NCI-H460 (cell line): ENCODE measurements around the gene DNM2. TPM values are rescaled to one million over a fixed set of nuclear protein-coding genes. Genes with fewer than 3 reads are reported as not detected.
"Not testable (repeated sequence)": the region's sequence is repeated elsewhere in the genome, so short reads cannot be mapped to it uniquely, and the experiment has no call there.

Source experiments
- DNase-seq: peaks from one replicate; pipeline ENCODE4 v3.0.0-alpha.2; 2016; ENCODE audit warnings: low read depth; ENCODE audit errors: extremely low read depth
- total RNA-seq: library from RNA; depleted of rRNA; stranded (reverse); fragments of >200 nt; shearing (Covaris generic); gene quantifications from 2 replicates; pipeline ENCODE4 v1.2.3, GENCODE V29; 2014

The DNM2 gene
- total RNA-seq, 1 experiment from 2014 or later, result 33.8 TPM

DNA sequence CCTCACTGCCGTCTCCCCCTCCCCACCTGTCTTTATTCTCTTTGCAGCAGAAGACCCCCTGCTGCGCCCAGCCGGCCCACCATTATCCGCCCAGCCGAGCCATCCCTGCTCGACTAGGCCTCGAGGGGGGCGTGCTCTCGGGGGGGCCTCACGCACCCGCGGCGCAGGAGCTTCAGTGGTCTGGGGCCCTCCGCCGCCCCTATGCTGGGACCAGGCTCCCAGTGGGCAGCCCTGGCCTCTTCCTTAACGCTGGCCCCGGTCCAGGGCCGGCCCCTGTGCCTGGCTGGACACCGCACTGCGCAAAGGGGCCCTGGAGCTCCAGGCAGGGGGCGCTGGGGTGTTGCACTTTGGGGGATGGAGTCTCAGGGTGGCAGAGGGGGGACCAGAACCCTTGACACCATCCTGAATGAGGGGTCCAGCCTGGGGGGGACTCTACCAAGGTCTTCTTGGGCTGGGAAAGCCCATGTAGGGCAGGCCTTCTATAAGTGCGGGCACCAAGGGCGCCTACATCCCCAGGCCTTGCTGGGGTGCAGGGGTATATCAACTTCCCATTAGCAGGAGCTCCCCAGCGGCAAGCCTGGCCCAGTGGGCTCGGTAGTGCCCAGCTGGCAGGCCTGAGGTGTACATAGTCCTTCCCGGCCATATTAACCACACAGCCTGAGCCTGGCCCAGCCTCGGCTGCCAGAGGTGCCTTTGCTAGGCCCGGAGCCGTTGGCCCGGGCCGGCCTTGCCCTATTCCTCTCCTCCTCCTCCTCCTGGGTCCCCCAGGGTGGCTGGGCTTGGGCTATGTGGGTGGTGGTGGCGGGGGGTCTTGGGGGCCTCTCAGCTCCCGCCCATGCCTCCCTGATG, 113.3 kb downstream of the DNM2 start:
- no peak for DNase-seq

GRCh38 chr19:10831987-10832938, 114.4 kb downstream of the DNM2 start:
- no peak for DNase-seq

GRCh38 chr19:10832939-10833296, 115.0 kb downstream of the DNM2 start:
- DNase-seq, result no peak

DNA sequence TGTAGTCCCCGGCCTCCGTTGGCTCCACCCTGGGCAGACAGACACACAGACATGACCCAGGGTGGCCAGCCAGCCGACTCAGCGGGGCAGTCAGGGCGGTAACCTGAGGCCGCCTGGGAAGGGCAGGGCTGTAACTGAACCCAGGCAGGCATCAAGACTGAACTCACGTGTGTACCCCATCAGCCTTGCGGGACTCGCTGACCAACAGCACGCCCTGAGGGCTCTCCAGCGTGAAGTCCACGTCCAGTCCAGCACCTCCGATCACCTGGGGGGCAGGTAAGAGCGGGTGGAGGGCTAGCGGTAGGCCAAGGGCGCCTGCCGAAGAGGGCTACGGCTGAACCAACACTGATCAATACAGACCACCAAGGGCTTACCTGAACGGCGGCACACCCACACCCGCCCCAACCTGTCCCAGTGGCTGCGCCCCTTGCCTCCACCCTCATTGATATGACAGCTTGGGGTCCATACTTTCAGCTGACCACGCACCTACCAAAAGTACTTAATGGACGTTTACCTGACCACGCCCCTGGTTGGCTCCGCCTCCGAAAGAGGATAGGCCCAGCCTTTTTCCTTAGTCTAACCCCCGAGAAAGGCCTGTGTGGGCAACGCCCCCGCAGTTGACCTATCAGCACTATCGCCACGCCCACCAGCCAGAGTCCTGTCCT, 117.3 kb downstream of the DNM2 start:
- no peak for DNase-seq

- DNase-seq, result peak; percentile 98
These were observed 118.0 kb downstream of the DNM2 start, which contains the start of gene TMED1 for GRCh38 chr19:10835754-10836478. TMED1 (minus strand) TSS chr19:10836212; CDS start chr19:10836191, 21 bp downstream.

DNA sequence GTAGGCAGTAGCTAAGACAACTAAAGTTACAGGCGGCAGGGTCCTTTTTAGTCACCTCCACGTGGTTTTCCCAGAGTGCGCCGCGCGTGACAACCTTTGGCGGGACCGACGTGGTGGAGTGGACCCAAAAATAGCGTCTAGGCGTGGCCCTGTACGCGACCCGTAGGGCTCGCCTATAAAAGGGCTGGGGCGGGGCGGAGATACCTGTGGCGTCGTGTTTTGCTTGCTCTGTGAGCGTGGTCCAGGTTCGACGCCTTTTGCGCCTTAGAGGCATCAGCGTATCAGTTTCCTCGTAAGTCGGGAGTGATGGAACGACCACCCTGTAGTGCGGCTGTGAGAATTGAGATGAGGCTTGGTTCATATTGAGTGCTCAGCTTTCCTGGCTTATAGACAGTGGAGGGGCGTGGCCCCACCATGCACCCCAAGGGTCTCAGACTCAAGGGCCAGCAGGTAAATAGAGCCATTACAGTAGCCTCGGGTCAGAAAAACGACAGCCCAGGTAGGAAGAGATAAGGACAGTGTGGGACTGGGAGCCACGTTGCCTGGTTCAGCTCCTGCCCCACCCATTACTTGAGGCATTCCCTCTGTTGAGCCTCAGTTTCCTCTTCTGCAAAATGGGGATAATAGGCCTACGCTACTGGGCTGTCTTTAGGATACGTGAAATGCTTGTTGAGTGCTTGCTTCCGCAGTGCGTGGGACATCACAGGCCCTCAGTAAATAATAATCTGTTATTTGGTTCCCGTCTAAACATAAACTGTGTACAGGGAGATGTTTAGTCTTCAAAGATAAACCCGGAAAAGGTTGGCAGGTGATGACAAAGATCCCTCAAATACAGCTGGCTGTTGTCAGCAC, 118.8 kb downstream of the DNM2 start:
- no peak for DNase-seq

- DNase-seq, result not testable (repeated sequence)
These were observed 119.8 kb downstream of the DNM2 start for GRCh38 chr19:10837649-10838048.

DNA sequence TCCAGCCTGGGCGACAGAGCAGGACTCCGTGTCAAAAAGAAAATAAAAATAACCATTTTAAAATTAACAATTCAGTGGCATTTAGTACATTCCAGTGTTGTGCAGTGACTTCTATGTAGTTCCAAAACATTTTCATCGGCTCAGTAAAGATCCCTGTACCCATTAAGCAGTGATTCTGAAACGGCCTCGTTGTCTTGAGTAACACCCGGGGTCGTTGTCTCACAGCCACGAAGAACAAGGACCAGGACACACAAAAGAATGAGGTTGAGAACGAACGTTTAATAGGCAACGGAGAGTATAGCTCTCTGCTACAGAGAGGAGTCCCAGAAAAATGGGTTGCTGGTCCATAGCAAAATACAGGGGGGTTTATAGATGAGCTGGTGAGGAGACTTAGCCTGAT, 120.5 kb downstream of the DNM2 start:
- no peak for DNase-seq

DNA sequence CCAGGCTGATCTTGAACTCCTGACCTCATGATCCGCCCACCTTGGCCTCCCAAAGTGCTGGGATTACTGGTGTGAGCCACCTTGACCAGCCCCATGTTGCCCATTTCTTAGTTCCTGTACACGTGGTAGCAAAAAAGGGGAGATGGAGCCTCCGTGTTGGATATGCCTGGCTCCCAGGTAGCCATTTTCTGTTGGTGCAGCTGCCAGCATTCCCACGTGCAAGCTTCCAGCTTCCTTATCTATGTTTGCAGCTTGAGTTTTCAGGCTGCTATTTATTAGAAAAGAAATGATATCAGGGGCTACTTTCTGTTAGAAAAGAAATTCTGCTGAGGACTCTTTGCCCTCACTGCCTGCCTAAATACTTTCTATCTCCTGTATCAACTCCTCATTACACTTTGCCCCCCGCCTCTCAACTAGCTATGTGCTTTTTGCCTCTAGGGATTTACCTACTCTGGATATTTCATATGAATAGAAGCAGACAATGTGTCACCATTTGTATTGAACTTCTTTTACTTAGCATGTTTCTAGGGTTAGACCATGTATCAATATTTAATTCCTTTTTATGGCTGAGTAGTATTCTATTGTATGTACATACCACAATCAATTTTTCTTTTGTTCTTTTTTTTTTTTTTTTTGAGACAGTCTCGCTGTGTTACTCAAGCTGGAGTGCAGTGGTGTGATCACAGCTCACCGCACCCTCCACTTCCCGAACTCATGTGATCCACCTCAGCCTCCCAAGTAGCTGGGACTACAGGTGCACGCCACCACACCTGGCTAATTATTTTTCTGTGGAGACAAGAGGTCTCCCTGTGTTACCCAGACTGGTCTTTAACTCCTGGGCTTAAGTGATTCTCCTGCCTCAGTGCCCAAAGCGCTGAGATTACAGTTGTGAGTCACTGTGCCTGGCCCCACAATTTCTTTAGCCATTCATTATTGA, 121.5 kb downstream of the DNM2 start:
- DNase-seq, result no peak

GRCh38 chr19:10842788-10843187, 124.9 kb downstream of the DNM2 start:
- no peak for DNase-seq

- DNase-seq, result no peak
These were observed 128.8 kb downstream of the DNM2 start for GRCh38 chr19:10846500-10847202.

DNA sequence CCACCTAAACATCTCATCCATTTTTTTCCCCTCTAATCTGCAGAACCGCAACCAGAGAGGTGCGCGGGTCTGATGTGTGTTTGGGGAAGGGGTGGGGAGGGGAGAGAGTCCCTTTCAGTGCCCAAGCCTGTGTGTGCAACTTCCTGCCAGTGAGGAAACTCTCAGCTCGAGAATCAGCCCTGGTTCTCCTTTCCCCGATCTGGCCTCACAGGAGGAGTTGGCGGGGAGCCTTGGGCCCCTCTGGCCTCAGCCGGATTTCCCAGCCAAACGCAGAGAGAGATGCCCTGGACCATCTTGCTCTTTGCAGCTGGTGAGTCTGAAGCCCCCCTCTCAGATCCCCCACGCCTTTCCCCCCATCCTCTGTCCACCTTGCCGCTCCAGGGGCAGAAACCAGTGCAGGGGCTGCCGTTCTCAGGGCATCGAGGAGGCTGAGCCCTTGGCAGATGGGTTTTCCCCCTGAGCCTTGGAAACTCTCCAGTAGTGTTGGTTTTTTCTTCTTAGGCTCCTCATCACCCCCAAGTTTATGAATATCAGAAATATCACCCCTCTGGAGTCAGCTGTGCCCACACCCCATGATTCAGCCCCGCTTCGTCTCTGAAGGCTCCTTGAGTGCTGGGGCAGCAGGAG, 130.5 kb downstream of the DNM2 start, which contains the start of gene C19orf38:
TSS of gene C19orf38 (plus strand) at position 186 of the 627 bp plus-strand sequence. CDS start at position 280, 94 bp downstream.
- DNase-seq, result no peak

- no peak for DNase-seq
These were observed 132.8 kb downstream of the DNM2 start for GRCh38 chr19:10850631-10851030.

DNA sequence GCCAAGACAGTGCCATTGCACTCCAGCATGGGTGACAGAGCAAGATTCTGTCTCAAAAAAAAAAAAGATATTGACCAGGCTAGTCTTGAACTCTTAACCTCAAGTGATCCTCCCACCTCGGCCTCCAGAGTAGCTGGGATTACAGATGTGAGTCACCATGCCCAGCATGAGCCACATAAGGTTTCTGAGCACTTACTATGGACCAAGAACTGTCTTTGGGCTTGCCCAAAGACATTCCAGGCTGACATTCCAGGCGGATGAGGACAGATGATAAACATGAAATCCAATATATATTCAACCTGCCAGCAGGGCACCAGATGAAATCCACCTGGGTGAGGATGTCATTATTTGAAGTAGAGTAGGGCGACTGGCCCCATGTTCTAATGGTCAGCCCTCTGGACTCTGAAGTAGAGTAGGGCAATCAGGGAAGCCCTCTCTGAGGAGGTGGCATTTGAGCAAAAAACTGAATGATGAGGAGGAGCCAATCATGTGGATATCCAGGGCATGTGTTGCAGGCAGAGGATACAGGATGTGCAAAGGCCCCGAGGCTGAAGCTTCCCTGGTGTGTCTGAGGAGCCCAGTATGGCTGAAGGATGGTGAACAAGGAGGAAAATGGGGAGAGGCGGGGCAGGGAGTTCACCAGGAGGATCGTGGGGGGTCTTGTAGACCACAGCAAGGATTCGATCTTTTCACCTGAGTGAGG, 134.4 kb downstream of the DNM2 start:
- no peak for DNase-seq

GRCh38 chr19:10852941-10853340, 135.1 kb downstream of the DNM2 start:
- no peak for DNase-seq

- DNase-seq, result no peak
These were observed 136.6 kb downstream of the DNM2 start for GRCh38 chr19:10854350-10855089.
